GM19452 (cell line): ENCODE measurements around the gene DAB2IP.
"Not testable (repeated sequence)": the region's sequence is repeated elsewhere in the genome, so short reads cannot be mapped to it uniquely, and the experiment has no call there.

Experiments used
- ATAC-seq: cut with Tn5 transposase; IDR thresholded peaks from one replicate; pipeline ENCODE4 v1.9.1; 2021; ENCODE audit not compliant: unreplicated experiment

DAB2IP gene

DNA sequence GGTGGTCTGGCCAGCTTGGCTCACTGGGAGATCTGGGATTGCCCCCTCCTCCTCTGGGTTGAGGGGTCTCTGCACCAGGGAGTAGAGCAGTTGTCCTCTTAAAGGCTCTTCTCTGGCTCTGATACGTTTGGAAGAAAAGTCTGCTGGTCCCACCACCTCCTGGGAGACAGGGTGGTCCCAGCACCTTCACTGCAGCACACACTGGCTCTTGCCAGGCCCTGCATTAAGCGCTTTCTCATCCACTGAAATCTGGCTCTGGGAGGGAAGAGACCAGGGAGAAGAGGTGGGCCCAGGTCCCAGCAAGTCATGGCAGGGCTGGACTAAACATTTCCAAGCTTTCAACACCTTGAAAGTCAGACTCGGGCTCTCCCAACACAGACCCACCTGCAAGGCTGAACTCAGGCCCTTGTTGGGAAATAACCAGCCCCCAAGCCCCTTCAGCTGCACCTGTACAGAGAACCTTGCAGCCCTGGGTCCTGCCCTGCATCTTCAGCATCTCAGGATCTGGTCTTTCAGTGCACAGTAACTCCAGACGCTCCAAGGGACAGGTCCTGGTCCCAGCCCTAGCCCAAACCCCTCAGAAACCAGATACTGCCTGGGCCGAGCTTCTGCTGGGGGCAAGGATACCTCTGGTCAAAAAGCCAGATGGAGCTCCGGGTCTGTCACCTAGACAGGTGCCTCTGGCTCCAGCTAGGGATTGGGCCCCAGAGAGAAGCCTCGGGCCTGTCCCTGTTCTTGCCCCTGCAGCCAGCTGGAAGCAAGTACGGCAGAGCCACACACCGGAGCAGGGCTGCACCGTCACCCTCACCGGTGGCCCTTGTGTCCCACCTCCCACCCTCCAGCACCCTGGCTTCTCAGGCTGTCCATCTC is 134.5 kb downstream of the DAB2IP start:
- no peak for ATAC-seq

- ATAC-seq, result no peak
Measured at GRCh38 chr9:121786543-121786948, 135.1 kb downstream of the DAB2IP start.

- no peak for ATAC-seq
Measured at GRCh38 chr9:121786998-121787422, 135.6 kb downstream of the DAB2IP start.

DNA sequence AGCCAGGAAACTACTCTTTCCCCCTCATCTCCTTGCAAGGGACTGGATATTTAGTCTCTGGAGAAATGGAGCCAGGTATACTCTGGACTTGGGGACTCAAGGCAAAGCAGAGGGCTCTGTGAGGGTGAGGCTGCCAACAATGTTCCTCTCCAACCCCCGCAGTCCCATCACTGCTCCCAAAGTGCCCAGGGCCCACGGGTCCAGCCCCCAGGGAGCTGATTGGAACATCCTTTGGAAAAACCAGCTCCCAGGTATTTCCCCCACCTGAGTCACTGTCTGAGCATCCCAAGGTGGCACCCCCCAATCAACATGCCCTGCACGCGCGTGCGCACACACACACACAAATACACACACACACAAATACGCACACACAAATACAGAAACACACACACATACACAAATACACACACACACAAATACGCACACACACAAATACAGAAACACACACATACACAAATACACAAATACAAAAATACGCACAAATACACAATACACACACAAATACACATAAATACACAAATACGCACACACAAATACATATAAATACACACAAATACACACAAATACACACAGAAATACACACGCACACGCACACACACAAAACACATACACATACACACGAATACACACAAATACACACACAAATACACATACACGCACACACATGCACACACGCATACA is 137.4 kb downstream of the DAB2IP start:
- no peak for ATAC-seq

- ATAC-seq, result no peak
Measured at GRCh38 chr9:121790841-121791240, 139.4 kb downstream of the DAB2IP start.

DNA sequence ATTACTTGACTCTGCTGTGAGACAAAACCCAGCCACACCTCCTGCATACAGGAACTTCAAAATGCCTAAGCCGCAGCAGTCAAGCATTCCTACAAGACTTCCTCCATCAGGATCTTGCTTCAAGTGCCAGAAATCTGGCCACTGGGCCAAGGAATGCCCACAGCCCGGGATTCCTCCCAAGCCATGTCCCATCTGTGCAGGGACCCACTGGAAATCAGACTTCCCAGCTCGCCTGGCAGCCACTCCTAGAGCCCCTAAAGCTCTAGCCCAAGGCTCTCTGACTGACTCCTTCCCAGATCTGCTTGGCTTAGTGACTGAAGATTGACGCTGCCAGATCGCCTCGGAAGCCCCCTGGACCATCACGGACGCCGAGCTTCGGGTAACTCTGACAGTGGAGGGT is 141.0 kb downstream of the DAB2IP start:
- not testable (repeated sequence) for ATAC-seq

DNA sequence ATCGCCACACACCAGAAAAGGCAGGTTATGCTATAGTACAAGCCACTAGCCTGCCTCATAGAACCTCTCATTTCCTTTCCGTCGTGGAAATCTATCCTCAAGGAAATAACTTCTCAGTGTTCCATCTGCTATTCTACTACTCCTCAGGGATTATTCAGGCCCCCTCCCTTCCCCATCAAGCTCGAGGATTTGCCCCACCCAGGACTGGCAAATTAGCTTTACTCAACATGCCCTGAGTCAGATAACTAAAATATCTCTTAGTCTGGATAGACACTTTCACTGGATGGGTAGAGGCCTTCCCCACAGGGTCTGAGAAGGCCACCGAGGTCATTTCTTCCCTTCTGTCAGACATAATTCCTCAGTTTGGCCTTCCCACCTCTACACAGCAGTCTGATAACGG is 142.9 kb downstream of the DAB2IP start:
- ATAC-seq, result not testable (repeated sequence)

GRCh38 chr9:121797081-121797480 is 145.6 kb downstream of the DAB2IP start:
- no peak for ATAC-seq

- no peak for ATAC-seq
Measured at GRCh38 chr9:121798941-121799340, 147.5 kb downstream of the DAB2IP start.

DNA sequence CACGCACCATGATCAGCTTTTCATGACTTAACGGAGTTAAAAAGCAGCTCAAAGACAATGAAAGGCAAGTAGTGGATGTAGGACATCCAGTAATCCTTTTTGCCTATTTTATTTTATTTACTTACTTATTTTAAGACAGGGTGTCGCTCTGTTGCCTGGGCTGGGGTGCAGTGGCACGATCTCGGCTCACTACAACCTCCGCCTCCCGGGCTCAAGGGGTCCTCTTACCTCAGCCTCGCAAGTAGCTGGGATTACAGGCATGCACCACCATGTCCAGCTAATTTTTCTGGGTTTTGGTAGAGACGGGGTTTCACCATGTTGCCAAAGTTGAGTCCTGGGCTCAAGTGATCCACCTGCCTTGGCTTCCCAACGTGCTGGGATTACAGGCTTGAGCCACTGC is 148.9 kb downstream of the DAB2IP start:
- no peak for ATAC-seq

GRCh38 chr9:121801579-121801978 is 150.1 kb downstream of the DAB2IP start:
- ATAC-seq, result no peak

DNA sequence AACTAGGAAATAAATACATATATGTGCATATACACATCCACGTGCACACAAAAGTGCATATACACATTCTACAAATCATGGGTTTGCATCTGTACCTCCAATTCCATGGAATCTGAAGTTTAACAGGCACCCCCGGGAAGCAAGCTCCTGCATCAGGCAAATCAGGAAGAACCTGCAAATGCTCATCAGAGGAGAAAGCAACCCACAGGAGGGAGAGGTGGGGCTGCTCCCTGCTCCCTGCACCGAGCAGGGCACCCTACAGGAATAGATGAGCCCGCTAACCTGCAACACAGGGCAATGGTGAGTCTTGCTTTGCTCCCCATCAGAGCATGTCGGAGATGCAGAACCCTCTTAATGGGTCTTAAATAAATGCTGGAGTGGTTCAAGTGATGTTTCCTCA is 151.3 kb downstream of the DAB2IP start:
- ATAC-seq, result no peak

GRCh38 chr9:121807069-121807822 is 155.8 kb downstream of the DAB2IP start:
- ATAC-seq, result no peak

DNA sequence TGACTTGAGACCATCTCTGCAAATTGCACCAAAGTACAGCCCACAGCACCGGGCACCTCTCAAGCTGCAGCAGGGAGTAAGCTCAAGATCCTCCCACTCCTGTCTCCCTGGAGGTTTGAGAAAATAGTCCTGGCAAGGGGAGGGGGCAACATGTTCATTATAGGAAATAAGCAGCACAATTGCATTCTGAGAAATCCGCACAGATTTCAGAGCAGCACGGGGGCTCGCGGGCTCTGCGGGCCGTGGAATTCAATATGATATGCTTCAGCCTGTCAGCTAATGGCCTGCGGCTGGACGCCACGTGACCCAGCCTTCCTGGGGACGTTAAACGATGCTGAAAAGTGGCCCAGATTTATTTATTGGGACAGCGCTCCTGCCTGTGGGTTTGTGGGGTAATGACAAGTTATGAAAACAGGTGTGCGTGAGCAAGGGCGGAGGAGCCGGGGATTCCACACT is 156.4 kb downstream of the DAB2IP start:
- no peak for ATAC-seq

DNA sequence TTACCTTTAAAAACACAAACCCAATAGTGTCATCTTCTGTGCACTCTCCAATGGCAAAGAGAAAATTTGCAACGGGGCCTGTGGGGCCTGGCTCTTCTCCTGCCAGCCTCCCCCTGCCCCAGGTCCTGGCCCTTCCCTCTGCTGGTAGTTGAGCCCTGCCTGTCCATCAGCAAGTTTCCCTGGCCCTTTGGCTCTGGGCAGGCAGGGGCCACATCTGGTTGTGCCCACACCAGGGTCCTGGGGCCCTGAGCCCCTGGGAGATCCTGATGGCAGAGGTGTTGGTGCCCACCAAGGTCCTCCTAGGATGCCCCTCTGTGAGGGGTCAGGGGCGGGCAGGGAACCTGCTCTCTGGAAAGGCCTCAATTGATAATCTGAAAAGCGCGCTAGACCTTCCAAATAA is 157.3 kb downstream of the DAB2IP start:
- ATAC-seq, result no peak

- ATAC-seq, result no peak
Measured at GRCh38 chr9:121809356-121810050, 158.1 kb downstream of the DAB2IP start.

GRCh38 chr9:121810489-121810888 is 159.1 kb downstream of the DAB2IP start:
- ATAC-seq, result no peak

DNA sequence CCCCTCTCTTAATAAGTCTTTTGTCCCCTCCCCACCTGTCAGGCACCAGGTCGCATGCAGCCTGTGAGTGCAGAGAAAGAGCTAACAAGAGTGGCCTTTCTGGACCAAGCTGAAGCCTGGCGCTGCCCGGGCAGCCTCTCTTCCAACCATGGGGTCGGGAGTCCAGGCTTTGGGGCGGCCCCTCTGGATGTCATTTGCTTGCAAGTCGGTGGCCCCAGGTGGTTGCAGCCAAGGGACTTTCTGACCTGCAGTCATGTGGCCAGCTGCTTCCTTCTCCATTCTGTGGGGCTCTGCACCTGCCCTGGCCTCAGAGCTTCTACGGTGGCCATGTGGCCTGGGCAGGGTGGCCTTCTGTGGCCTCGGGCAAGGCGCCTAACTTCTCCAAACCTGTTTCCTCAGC is 159.7 kb downstream of the DAB2IP start:
- no peak for ATAC-seq

DNA sequence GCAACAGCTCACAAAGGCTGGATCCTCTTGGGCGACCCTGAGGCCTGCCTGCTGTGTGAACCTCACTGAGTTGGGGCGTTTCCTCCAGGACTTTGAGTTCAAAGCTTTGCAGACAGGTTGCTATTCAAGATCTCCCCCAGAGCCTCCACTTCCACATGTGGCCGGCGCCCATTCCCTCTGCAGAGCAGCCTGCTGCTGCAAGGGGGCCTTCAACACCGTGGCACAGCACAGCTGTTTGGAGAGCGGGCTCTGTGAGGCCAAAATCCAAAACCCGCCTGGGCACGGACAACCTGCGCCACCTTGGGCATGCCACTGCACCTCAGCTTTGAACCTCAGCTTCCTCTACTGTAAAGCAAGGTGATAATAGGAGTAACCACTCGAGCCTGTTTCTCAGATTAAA is 160.3 kb downstream of the DAB2IP start:
- ATAC-seq, result no peak

DNA sequence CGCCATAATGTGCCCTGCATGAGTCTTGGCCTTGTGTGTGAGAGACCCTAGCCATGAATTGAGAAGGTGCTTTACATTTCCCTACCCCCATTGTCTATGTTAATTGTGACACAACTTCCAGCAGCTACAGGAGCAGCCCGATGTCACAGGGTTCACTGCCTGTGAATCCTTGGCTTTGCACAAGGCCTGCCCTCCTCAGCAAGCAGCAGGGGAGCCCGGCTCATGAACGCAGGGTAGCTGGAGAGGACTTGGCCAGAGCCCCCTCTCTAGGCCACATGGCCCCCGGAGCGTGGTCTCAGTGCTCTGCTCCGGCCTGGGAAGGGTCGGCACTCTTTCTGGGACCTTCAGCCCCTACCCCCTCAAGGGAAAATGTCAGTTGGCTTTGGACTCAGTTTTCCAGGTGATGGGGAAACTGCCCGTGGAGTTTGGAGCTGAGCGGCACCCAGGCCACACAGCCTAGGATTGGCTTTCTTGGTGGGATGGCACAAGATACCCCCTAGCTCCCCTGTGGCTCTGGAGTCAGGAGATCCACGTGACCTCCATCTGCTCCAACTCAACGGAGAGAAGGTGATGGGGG is 160.8 kb downstream of the DAB2IP start:
- ATAC-seq, result no peak
